Measurements from ENCODE around the gene PATJ.
"Not testable (repeated sequence)": the region's sequence is repeated elsewhere in the genome, so short reads cannot be mapped to it uniquely, and the experiment has no call there.

PATJ gene

DNA sequence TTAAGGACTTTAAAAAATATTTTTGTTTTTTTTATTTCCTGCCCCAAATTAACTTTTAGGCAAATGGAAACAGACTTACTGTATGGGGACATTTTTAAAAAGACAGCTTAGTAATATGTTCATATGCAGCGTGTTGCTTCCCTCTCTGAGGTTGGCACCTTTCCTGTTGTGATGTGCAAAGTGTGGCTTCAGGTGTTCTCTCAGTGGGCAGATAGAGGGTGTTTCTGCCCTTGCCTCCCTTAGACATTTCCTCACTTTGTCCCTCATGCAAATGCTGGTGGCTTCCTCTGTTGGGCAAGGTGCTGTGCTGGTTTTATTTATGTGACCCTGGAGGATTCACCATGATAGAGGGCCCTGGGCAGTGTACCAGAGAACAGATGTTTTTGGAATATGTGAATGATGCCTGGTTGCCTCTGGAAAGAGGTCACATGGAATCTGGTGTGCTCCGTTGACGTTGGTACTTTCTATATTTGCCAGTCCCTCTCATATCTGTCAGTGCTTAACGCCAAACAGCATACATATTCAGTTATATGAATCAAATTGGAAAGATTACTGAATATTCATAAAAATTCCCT lies 123.5 kb downstream of the PATJ start:
- TF ChIP-seq, protein P1, sequence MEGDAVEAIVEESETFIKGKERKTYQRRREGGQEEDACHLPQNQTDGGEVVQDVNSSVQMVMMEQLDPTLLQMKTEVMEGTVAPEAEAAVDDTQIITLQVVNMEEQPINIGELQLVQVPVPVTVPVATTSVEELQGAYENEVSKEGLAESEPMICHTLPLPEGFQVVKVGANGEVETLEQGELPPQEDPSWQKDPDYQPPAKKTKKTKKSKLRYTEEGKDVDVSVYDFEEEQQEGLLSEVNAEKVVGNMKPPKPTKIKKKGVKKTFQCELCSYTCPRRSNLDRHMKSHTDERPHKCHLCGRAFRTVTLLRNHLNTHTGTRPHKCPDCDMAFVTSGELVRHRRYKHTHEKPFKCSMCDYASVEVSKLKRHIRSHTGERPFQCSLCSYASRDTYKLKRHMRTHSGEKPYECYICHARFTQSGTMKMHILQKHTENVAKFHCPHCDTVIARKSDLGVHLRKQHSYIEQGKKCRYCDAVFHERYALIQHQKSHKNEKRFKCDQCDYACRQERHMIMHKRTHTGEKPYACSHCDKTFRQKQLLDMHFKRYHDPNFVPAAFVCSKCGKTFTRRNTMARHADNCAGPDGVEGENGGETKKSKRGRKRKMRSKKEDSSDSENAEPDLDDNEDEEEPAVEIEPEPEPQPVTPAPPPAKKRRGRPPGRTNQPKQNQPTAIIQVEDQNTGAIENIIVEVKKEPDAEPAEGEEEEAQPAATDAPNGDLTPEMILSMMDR (IDR thresholded peaks at IDR 0.05; ENCODE audit: insufficient read depth, low read depth, low read length, missing control alignments) = no peak
- no peak for DNase-seq (ENCODE audit: low read depth)
- no peak overlapping the region for H3K4me3 ChIP-seq (ENCODE audit: low read length)

- TF ChIP-seq, protein P1 (IDR thresholded peaks at IDR 0.05; ENCODE audit: insufficient read depth, low read depth, low read length, missing control alignments) = no peak
- no peak for DNase-seq (ENCODE audit: low read depth)
- H3K4me3 ChIP-seq (ENCODE audit: low read length) = no peak overlapping the region
Observed at GRCh38 chr1:61869691-61870109, 127.4 kb downstream of the PATJ start.

GRCh38 chr1:61872206-61872605 lies 129.9 kb downstream of the PATJ start:
- no peak overlapping the region for H3K4me3 ChIP-seq (ENCODE audit: low read length)
- DNase-seq (ENCODE audit: low read depth) = no peak
- TF ChIP-seq, protein P1 (IDR thresholded peaks at IDR 0.05; ENCODE audit: insufficient read depth, low read depth, low read length, missing control alignments) = no peak

GRCh38 chr1:61873581-61873980 lies 131.3 kb downstream of the PATJ start:
- DNase-seq (ENCODE audit: low read depth) = peak; percentile 33
- H3K4me3 ChIP-seq (ENCODE audit: low read length) = no peak overlapping the region
- TF ChIP-seq, protein P1 (IDR thresholded peaks at IDR 0.05; ENCODE audit: insufficient read depth, low read depth, low read length, missing control alignments) = no peak

DNA sequence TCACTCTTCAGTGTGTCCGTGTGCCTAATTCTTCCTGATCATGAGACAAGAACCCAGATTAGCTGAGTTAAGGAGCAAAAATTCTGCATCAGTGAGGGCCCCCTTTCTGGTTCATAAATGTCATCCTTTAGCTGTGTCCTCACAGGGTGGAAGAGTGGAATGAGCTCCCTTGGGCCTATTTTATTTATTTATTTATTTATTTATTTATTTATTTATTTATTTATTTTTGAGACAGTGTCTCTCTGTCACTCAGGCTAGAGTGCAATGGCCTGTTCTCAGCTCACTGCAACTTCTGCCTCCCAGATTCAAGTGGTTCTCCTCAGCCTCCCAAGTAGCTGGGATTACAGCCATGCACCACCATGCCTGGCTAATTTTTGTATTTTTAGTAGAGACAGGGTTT lies 131.7 kb downstream of the PATJ start:
- H3K4me3 ChIP-seq (ENCODE audit: low read length) = no peak overlapping the region
- no peak for DNase-seq (ENCODE audit: low read depth)
- TF ChIP-seq, protein P1 (IDR thresholded peaks at IDR 0.05; ENCODE audit: insufficient read depth, low read depth, low read length, missing control alignments) = no peak

DNA sequence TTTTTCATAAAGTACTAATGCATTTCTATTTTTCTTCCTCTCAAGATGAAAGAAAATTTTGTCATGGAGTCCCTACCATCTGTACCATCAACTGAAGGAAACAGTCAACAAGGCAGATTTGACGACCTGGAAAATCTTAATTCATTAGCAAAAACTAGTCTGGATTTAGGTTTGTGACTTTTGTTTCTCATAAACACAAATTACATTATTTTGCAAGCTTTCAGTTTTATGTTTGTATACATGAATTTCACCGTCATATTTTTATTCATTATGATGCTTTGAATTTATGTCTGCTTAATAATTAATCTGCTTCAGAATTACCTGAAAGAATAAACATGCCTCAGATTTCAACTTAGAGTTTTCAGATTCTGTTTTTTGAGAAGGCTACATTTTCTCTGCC lies 132.9 kb downstream of the PATJ start:
- TF ChIP-seq, protein P1 (IDR thresholded peaks at IDR 0.05; ENCODE audit: insufficient read depth, low read depth, low read length, missing control alignments) = no peak
- no peak for DNase-seq (ENCODE audit: low read depth)
- H3K4me3 ChIP-seq (ENCODE audit: low read length) = no peak overlapping the region

DNA sequence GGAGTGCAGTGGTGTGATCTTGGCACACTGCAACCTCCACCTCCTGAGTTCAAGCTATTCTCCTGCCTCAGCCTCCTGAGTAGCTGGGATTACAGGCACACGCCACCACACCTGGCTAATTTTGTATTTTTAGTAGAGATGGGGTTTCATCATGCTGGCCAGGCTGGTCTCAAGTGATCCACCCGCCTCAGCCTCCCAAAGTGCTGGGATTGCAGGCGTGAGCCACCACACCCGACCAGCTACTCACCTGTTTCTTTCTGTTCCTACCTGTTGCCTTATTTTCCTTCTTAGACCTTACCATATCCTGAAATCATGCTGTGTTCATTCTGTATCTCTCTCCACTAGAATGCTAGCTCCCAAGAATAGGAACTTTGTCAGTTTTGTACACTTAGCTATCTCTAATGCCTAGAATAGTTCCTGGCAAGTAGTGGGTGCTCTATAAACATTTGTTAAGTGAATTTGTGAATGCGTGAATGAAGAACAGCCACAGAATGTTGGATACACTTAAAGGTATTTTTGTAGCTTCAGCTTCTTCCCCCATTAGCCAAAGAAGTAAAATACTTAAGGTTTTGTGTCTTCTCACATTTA lies 137.7 kb downstream of the PATJ start:
- not testable (repeated sequence) for H3K4me3 ChIP-seq (ENCODE audit: low read length); DNase-seq (ENCODE audit: low read depth)

All from epithelial cell of esophagus (primary cell).